GM23248 (cell line): Measurements from ENCODE around the gene SYTL3. TPM values are rescaled to one million over a fixed set of nuclear protein-coding genes. Genes with fewer than 3 reads are reported as not detected.

Experiments used
- DNase-seq: peaks from one replicate; pipeline ENCODE4 v3.0.0-alpha.2; 2015
- H2AFZ ChIP-seq: fragments of 200-600 bp; sonication (generic); 2 replicates; pipeline ENCODE4 v1.6.1; 2016; ENCODE audit warnings: antibody characterized with exemption
- H3F3A ChIP-seq: fragments of 200-600 bp; sonication (generic); 2 replicates; pipeline ENCODE4 v1.6.1; 2016; ENCODE audit warnings: mild to moderate bottlenecking, antibody characterized with exemption, mixed run types; ENCODE audit not compliant: insufficient read depth
- H3K27ac ChIP-seq: fragments of 200-600 bp; sonication (generic); 2 replicates; pipeline ENCODE4 v1.5.1; 2016; ENCODE audit warnings: mild to moderate bottlenecking
- H3K27me3 ChIP-seq: fragments of 200-600 bp; sonication (generic); replicated peaks from 2 replicates; pipeline ENCODE4 v1.6.1; 2016; ENCODE audit warnings: mild to moderate bottlenecking; ENCODE audit not compliant: insufficient read depth
- H3K36me3 ChIP-seq: fragments of 200-600 bp; sonication (generic); 2 replicates; pipeline ENCODE4 v1.6.1; 2016; ENCODE audit warnings: low read depth, mild to moderate bottlenecking
- H3K4me1 ChIP-seq: fragments of 200-600 bp; sonication (generic); 2 replicates; pipeline ENCODE4 v1.6.1; 2016; ENCODE audit warnings: mild to moderate bottlenecking; ENCODE audit not compliant: insufficient read depth
- H3K4me2 ChIP-seq: fragments of 200-600 bp; sonication (generic); one replicate; pipeline ENCODE4 v1.6.1; 2016; ENCODE audit warnings: mild to moderate bottlenecking; ENCODE audit not compliant: unreplicated experiment
- H3K4me3 ChIP-seq: fragments of 200-600 bp; sonication (generic); 2 replicates; pipeline ENCODE4 v1.5.1; 2016; ENCODE audit warnings: mild to moderate bottlenecking
- H3K79me2 ChIP-seq: fragments of 200-600 bp; sonication (generic); 2 replicates; pipeline ENCODE4 v1.6.1; 2016; ENCODE audit warnings: mild to moderate bottlenecking; ENCODE audit not compliant: insufficient read depth
- H3K9ac ChIP-seq: fragments of 200-600 bp; sonication (generic); 2 replicates; pipeline ENCODE4 v1.6.1; 2016; ENCODE audit warnings: mild to moderate bottlenecking
- H3K9me2 ChIP-seq: fragments of 200-600 bp; sonication (generic); 2 replicates; pipeline ENCODE4 v1.6.1; 2016; ENCODE audit warnings: mixed run types, mild to moderate bottlenecking, moderate library complexity; ENCODE audit not compliant: insufficient read depth
- H3K9me3 ChIP-seq: fragments of 200-600 bp; sonication (generic); one replicate; pipeline ENCODE4 v1.6.1; 2017; ENCODE audit warnings: low read depth
- H4K20me1 ChIP-seq: fragments of 200-600 bp; sonication (generic); 2 replicates; pipeline ENCODE4 v1.6.0; 2016; ENCODE audit not compliant: insufficient read depth
- EZH2 ChIP-seq: fragments of 200-600 bp; sonication (generic); IDR thresholded peaks from 2 replicates; pipeline ENCODE4 v1.6.1; 2018; ENCODE audit warnings: antibody characterized with exemption, mild to moderate bottlenecking; ENCODE audit not compliant: insufficient read depth, poor library complexity, severe bottlenecking
- EZH2phosphoT487 ChIP-seq: fragments of 200-600 bp; sonication (generic); IDR thresholded peaks from 2 replicates; pipeline ENCODE4 v1.6.1; 2018; ENCODE audit warnings: antibody characterized with exemption, moderate library complexity, mild to moderate bottlenecking, low read depth; ENCODE audit not compliant: insufficient read depth
- WGBS, 2 experiments: methylation state at CpG; one replicate each; pipeline ENCODE4 v1.1.6; 2015 to 2017; ENCODE audit warnings: low lambda C conversion rate in 2 of 2, low coverage in 1 of 2; ENCODE audit errors: missing lambda C conversion rate in 2 of 2; 5-methylcytosine and 5-hydroxymethylcytosine counted together
- in situ Hi-C: fragments of 300-500 bp; cut with MboI; formaldehyde crosslinking; loops from 2 replicates; pipeline ENCODE4 v1.15.0; 2020
- polyA plus RNA-seq: library from polyadenylated mRNA; unstranded; fragments of >200 nt; fragmentation: Nextera tagmentation; extraction: Ambion mirVana; gene quantifications from 2 replicates; pipeline ENCODE4 v1.2.1, GENCODE V29; 2016
- total RNA-seq: library from RNA; depleted of rRNA; stranded (reverse); fragments of >200 nt; shearing (Covaris generic); gene quantifications from 2 replicates; pipeline ENCODE4 v1.2.3, GENCODE V29; 2014

The SYTL3 gene
- total and polyA plus RNA-seq, 2 experiments from 2014 or later = 2.1 to 2.3 TPM

GRCh38 chr6:158763434-158764182, 113.8 kb downstream of the SYTL3 start:
- no peak for DNase-seq

DNA sequence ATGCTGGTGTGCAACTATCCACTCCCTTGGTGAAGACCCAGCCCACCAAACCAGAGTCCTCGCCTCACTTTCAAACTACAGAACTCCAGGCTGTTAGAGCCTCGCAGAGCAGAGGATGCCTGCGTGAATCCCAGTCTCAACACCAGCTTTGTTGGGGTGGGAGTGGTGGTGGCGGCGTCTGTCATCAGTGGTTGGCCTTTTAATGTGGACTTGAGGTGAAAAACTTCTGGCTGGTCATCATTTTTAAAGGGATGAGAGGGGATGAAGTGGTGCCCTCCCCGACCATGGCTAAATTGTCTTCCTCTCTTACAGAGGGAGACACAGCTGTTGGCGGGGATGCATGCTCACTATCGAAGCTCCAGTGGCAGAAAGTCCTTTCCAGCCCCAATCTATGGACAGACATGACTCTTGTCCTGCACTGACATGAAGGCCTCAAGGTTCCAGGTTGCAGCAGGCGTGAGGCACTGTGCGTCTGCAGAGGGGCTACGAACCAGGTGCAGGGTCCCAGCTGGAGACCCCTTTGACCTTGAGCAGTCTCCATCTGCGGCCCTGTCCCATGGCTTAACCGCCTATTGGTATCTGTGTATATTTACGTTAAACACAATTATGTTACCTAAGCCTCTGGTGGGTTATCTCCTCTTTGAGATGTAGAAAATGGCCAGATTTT, 114.5 kb downstream of the SYTL3 start:
- TF ChIP-seq EZH2 (no peak), EZH2phosphoT487 (no peak)
- Histone ChIP-seq H3K9me3 (no peaks in the 10 kb centered on the region), H3K27me3 (no peaks in the 10 kb centered on the region), H3K9ac (no peak overlapping the region), H3K79me2 (no peaks in the 10 kb centered on the region), H3F3A (no peaks in the 10 kb centered on the region), H3K4me3 (no peak overlapping the region), H3K36me3 (0 out of 2 replicates have a peak, but pooled peaks cover 6% of the 10 kb centered on the region), H2AFZ (no peak overlapping the region), H4K20me1 (no peaks in the 10 kb centered on the region), H3K27ac (no peak overlapping the region), H3K4me2 (no peak overlapping the region), H3K4me1 (no peaks in the 10 kb centered on the region), H3K9me2 (no peaks in the 10 kb centered on the region)
- no peak for DNase-seq
- in situ Hi-C loops = no loop called here
- WGBS, 2 experiments = 95 to 96% methylated on average over 14 of the region's 14 CpGs

More at GRCh38 chr6:158763434-158764182, 113.8 kb downstream of the SYTL3 start:
- 81 to 82% methylated on average over 11 of the region's 11 CpGs for WGBS, 2 experiments
- no peak overlapping the region for H3K9ac ChIP-seq
- in situ Hi-C loops = no loop called here
- no peak overlapping the region for H3K4me2 ChIP-seq
- no peak overlapping the region for H3K27ac ChIP-seq
- TF ChIP-seq EZH2 (no peak), EZH2phosphoT487 (no peak)
- no peak overlapping the region for H3K4me3 ChIP-seq
- H3K9me2 ChIP-seq = no peaks in the 10 kb centered on the region
- H3F3A ChIP-seq = no peaks in the 10 kb centered on the region
- no peaks in the 10 kb centered on the region for H3K79me2 ChIP-seq
- no peaks in the 10 kb centered on the region for H4K20me1 ChIP-seq
- no peaks in the 10 kb centered on the region for H3K9me3 ChIP-seq
- H3K27me3 ChIP-seq = no peaks in the 10 kb centered on the region
- no peak overlapping the region for H2AFZ ChIP-seq
- no peaks in the 10 kb centered on the region for H3K4me1 ChIP-seq
- H3K36me3 ChIP-seq = 0 out of 2 replicates have a peak, but pooled peaks cover 6% of the 10 kb centered on the region

- Histone ChIP-seq H3K79me2 (no peaks in the 10 kb centered on the region), H2AFZ (no peak overlapping the region), H3K27me3 (no peaks in the 10 kb centered on the region), H3K36me3 (0 out of 2 replicates have a peak, but pooled peaks cover 6% of the 10 kb centered on the region), H3K4me1 (no peaks in the 10 kb centered on the region), H4K20me1 (no peaks in the 10 kb centered on the region), H3K4me2 (no peak overlapping the region), H3K4me3 (no peak overlapping the region), H3K9ac (no peak overlapping the region), H3F3A (no peaks in the 10 kb centered on the region), H3K9me3 (no peaks in the 10 kb centered on the region), H3K27ac (no peak overlapping the region), H3K9me2 (no peaks in the 10 kb centered on the region)
- 93 to 94% methylated on average over 9 of the region's 9 CpGs for WGBS, 2 experiments
- in situ Hi-C loops = no loop called here
- TF ChIP-seq EZH2 (no peak), EZH2phosphoT487 (no peak)
- no peak for DNase-seq
Measured at GRCh38 chr6:158764926-158765325, 115.1 kb downstream of the SYTL3 start.

DNA sequence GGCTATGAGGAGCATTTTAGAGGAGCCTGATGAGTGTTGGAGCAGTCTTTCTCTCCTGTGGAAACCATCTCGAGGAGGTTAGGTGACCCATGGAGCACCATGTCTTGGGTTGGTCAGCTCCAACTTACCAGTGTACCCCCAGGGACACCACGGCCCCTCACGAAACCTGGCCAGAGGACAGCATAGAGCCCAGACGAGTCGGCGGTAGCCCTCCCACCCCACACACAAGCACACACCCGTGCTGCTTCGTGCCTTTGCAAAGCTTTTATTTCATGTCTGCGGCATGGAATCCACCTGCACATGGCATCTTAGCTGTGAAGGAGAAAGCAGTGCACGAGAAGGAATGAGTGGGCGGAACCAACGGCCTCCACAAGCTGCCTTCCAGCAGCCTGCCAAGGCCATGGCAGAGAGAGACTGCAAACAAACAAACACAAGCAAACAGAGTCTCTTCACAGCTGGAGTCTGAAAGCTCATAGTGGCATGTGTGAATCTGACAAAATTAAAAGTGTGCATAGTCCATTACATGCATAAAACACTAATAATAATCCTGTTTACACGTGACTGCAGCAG, 115.7 kb downstream of the SYTL3 start:
- Histone ChIP-seq H3K4me1 (no peaks in the 10 kb centered on the region), H4K20me1 (no peaks in the 10 kb centered on the region), H3K9me3 (no peaks in the 10 kb centered on the region), H3K36me3 (peaks cover 12% of the 10 kb centered on the region; the same call in 1 of the 2 replicates), H3K4me2 (no peak overlapping the region), H3K27ac (no peak overlapping the region), H3K9me2 (no peaks in the 10 kb centered on the region), H3K79me2 (no peaks in the 10 kb centered on the region), H3K27me3 (no peaks in the 10 kb centered on the region), H3K4me3 (no peak overlapping the region), H3F3A (no peaks in the 10 kb centered on the region), H2AFZ (no peak overlapping the region), H3K9ac (no peak overlapping the region)
- in situ Hi-C loops = no loop called here
- WGBS, 2 experiments = 87% methylated on average over 12 to 13 of the region's 13 CpGs
- TF ChIP-seq EZH2phosphoT487 = no peak
- TF ChIP-seq EZH2 = no peak
- DNase-seq = no peak
